NCI-H774 (cell line): Measurements from ENCODE around the gene GPI.
"Not testable (repeated sequence)": the region's sequence is repeated elsewhere in the genome, so short reads cannot be mapped to it uniquely, and the experiment has no call there.

Experiments
- DNase-seq: peaks from one replicate; lab custom pipeline; 2025; lab: John Stamatoyannopoulos, UW

Gene GPI

GRCh38 chr19:34368338-34368737 is 3.3 kb downstream of the GPI start:
- DNase-seq, result no peak

- not testable (repeated sequence) for DNase-seq
Observed at GRCh38 chr19:34369166-34369565, 4.2 kb downstream of the GPI start.

GRCh38 chr19:34370117-34370516 is 5.1 kb downstream of the GPI start:
- DNase-seq, result no peak

- DNase-seq, result no peak
Observed at GRCh38 chr19:34370983-34371382, 6.0 kb downstream of the GPI start.

GRCh38 chr19:34373601-34374288 is 8.7 kb downstream of the GPI start:
- DNase-seq, result no peak

GRCh38 chr19:34375598-34375997 is 10.6 kb downstream of the GPI start:
- no peak for DNase-seq

- no peak for DNase-seq
Observed at GRCh38 chr19:34380639-34381241, 15.7 kb downstream of the GPI start.

GRCh38 chr19:34381399-34382251 is 16.6 kb downstream of the GPI start:
- no peak for DNase-seq

GRCh38 chr19:34382471-34382870 is 17.5 kb downstream of the GPI start:
- no peak for DNase-seq

- DNase-seq, result no peak
Observed at GRCh38 chr19:34383599-34383998, 18.6 kb downstream of the GPI start.

- no peak for DNase-seq
Observed at GRCh38 chr19:34386645-34387445, 21.8 kb downstream of the GPI start.

GRCh38 chr19:34387446-34387810 is 22.4 kb downstream of the GPI start:
- no peak for DNase-seq

GRCh38 chr19:34388745-34389144 is 23.7 kb downstream of the GPI start:
- not testable (repeated sequence) for DNase-seq

GRCh38 chr19:34391813-34392212 is 26.8 kb downstream of the GPI start:
- DNase-seq, result no peak

GRCh38 chr19:34393031-34393430 is 28.0 kb downstream of the GPI start:
- DNase-seq, result no peak

- DNase-seq, result no peak
Observed at GRCh38 chr19:34393629-34394028, 28.6 kb downstream of the GPI start.

- no peak for DNase-seq
Observed at GRCh38 chr19:34397853-34398252, 32.9 kb downstream of the GPI start.

GRCh38 chr19:34399886-34400285 is 34.9 kb downstream of the GPI start:
- no peak for DNase-seq

- not testable (repeated sequence) for DNase-seq
Observed at GRCh38 chr19:34400844-34401243, 35.8 kb downstream of the GPI start.

GRCh38 chr19:34402074-34402600 is 37.1 kb downstream of the GPI start:
- DNase-seq, result no peak

- DNase-seq, result no peak
Observed at GRCh38 chr19:34403784-34404108, 38.8 kb downstream of the GPI start.
